H1 (cell line): ENCODE measurements around the gene PDE4D. TPM values are rescaled to one million over a fixed set of nuclear protein-coding genes. Genes with fewer than 3 reads are reported as not detected.

ENCODE experiments used
- CTBP2 ChIP-seq: IDR thresholded peaks from 2 replicates; pipeline ENCODE4 v1.7.0; 2011; ENCODE audit warnings: borderline replicate concordance, mild to moderate bottlenecking, moderate library complexity, mixed read lengths, low read length; ENCODE audit not compliant: insufficient read depth, insufficient read length
- SRF ChIP-seq: IDR thresholded peaks from 2 replicates; pipeline ENCODE4 v1.6.1; 2011; ENCODE audit warnings: mild to moderate bottlenecking, low read depth, low read length, moderate library complexity
- polyA plus RNA-seq, 7 experiments: library from polyadenylated mRNA; depleted of rRNA in 3 of 7; stranded (reverse) in 5 of 7; unstranded in 2 of 7; fragments of >200 nt in 5 of 7; fragments of 200-250 nt in 2 of 7; gene quantifications; 1 replicate in 5 of 7; 2 replicates in 1 of 7; 4 replicates in 1 of 7; pipeline versions ENCODE4 v1.2.1 to v1.2.3, GENCODE V29; 2011 to 2013; ENCODE audit warnings: missing spikeins in 2 of 7, mixed read lengths in 2 of 7
- total RNA-seq: library from RNA; stranded (reverse); fragmentation: NEBNext Ultra II Directional; extraction: Animal tissue kit (Norgen Biotek cat#: 25700); gene quantifications from 2 replicates; pipeline ENCODE4 v1.2.1, GENCODE V29; 2021

PDE4D gene
- total and polyA plus RNA-seq, 2 of the 8 experiments (the other 6 are each of a cell fraction or from before 2014, with no cell fraction given) = 2.3 to 3.7 TPM

DNA sequence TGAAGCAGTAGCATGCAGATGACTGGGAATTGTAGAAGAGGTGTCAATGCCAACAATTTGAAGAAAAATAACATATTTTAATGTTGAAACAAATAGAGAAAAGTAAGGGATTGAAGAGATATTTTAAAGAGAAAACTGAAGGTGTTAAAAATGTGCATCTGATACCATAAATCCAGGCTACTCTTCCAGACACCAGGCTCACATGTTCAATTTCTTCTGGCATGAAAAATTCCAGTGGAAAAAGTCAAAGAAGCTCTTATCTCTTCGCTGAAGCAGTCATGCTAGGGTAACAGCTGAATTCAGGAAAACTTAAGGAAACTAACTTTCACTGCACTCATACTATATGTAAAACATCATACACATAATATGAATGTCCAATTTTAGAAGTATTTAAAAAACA lies 335.0 kb downstream of the PDE4D start (continued):
- TF ChIP-seq CTBP2 (no peak), SRF (no peak)
